Measurements from ENCODE around the gene HDAC11.

HDAC11 gene

GRCh38 chr3:13545952-13546454 is 65.9 kb downstream of the HDAC11 start:
- DNase-seq: no peak

GRCh38 chr3:13546667-13547171 is 66.6 kb downstream of the HDAC11 start:
- no peak for DNase-seq

DNA sequence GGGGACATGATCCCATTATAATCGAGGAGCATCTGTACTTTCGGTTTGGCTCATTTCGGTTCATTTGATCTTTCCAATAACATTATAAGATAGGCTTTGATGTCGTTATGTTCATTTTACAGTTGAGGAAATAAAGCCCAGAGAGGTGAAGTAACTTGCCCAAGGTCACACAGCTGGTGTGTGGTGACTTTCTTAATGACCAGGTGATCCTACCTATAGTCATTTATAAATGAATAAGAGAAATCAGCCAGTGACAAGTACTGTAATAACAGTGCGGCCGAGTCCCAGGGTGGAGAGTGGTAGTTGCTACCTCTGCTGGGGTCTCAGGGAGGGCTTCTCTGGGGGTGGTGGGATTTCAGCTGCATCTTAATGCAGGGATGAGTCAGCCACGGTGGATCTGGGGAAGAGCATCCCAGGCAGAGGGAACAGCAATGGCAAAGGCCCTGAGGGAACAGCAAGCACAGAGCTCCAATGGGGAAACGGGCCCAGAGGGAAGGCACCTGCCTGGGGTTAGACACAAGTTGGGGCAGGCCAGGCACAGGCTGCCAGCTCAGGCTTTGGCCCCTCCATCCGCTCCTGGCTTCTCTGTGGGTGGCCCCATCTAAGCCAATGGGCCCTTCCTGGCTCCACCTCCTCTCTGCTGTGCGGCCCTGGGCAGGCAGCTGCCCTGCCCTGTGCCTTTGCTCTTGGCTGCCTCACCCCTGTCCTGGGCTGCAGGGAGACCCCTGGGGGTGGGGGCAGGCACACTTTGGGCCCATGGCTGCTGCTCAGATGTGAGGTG is 67.7 kb downstream of the HDAC11 start:
- no peak for DNase-seq

GRCh38 chr3:13548696-13549622 is 68.9 kb downstream of the HDAC11 start, which contains the start of gene FBLN2:
Gene FBLN2, plus strand, starts transcription at chr3:13549125. Its CDS starts 21,231 bp downstream, at chr3:13570356.
- no peak for DNase-seq

GRCh38 chr3:13549623-13550422 is 69.7 kb downstream of the HDAC11 start:
- no peak for DNase-seq

DNA sequence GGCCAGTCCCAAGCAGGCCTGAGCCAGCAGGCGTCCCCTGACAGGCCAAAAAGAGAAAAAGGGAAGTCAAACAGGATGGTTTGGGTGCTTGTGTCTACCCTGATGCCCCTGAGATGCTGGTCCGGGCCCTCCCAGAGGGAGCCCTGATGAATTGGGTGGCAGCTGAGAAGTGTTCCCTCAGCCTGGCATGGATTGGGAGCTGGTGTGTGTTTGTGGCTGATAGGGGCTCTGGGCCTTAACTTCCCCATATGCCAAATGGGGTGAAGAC is 70.3 kb downstream of the HDAC11 start:
- no peak for DNase-seq

GRCh38 chr3:13550791-13551360 is 70.8 kb downstream of the HDAC11 start:
- DNase-seq: no peak

GRCh38 chr3:13552857-13553652 is 72.9 kb downstream of the HDAC11 start:
- no peak for DNase-seq

DNA sequence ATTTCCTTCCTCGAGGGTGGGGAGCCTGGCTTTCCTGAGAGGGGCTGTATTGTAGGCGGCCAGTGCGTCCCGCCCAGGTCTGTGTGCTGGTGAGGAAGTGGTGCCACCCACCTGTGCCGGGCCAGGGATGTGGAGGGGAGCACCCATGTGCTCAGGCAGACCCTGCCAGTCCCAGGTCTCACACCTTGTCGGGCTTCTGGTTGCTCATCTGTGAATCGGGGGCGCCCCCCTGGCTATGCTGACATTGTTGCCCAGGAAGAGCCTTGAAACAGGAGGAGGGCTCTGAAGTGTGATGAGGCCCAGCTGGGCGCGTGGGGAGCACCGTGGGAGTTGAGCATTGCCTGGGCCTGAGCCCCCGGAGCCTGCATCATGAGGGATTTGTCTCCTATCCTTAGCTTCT is 73.6 kb downstream of the HDAC11 start:
- no peak for DNase-seq

DNA sequence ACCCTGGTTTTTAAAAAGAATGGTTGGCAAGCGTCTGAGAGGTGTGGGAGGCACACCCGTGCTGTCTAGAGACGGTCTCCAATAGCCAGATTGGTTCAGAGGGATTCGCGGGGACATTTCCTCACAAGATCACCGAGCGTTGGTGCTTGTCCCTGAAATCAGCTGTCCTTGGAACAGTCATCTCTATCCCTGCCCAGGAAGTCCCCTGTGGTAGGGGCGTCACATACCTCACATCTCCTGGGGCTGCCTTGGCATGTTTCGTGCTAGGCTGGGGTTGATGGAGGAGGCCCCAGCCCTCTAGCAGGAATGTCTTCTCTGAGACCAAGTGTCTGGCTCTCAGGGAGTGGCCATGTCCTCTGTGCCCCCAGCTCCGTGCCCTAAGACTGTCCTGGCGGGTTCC is 75.6 kb downstream of the HDAC11 start:
- DNase-seq: no peak

Data from activated CD4-positive, alpha-beta T cell treated with anti-CD3 and anti-CD28 coated beads for 48 hours (primary cell).